Immature natural killer cell (primary cell): ENCODE results near the gene TMEM213. TPM values are rescaled to one million over a fixed set of nuclear protein-coding genes. Genes with fewer than 3 reads are reported as not detected.

Experiments used
- DNase-seq, 3 donors: peaks; one replicate each; pipeline ENCODE4 v3.0.0; 2022; ENCODE audit warnings: mixed read lengths in 1 of 3
- H3K27ac Mint-ChIP-seq, 6 donors: one replicate each; pipeline ENCODE4 v1.8.0; 2020; ENCODE audit warnings: mixed read lengths in 6 of 6, mild to moderate bottlenecking in 5 of 6, inconsistent platforms in 4 of 6, moderate library complexity in 3 of 6
- H3K27me3 Mint-ChIP-seq, 3 donors: one replicate each; pipeline ENCODE4 v1.8.0; 2020 to 2021; ENCODE audit warnings: low read depth in 3 of 3, mild to moderate bottlenecking in 3 of 3, mixed read lengths in 3 of 3, moderate library complexity in 3 of 3, inconsistent platforms in 1 of 3
- H3K36me3 Mint-ChIP-seq, 3 donors: one replicate each; pipeline ENCODE4 v1.8.0; 2020; ENCODE audit warnings: mixed read lengths in 3 of 3, inconsistent platforms in 2 of 3, mild to moderate bottlenecking in 2 of 3
- H3K4me1 Mint-ChIP-seq, 2 donors: one replicate each; pipeline ENCODE4 v1.8.0; 2020; ENCODE audit warnings: inconsistent platforms in 2 of 2, mild to moderate bottlenecking in 2 of 2, mixed read lengths in 2 of 2, moderate library complexity in 1 of 2
- H3K4me3 Mint-ChIP-seq, 5 donors: one replicate each; pipeline ENCODE4 v1.8.0; 2020; ENCODE audit warnings: mild to moderate bottlenecking in 5 of 5, mixed read lengths in 5 of 5, inconsistent platforms in 3 of 5, moderate library complexity in 3 of 5
- H3K9me3 Mint-ChIP-seq, 6 donors: one replicate each; pipeline ENCODE4 v1.8.0; 2020; ENCODE audit warnings: mild to moderate bottlenecking in 6 of 6, mixed read lengths in 6 of 6, inconsistent platforms in 4 of 6, moderate library complexity in 3 of 6
- polyA plus RNA-seq, 3 donors: library from polyadenylated mRNA; unstranded; fragments of 300-500 nt; fragmentation: Illumina TruSeq; gene quantifications; one replicate each; pipeline ENCODE4 v1.2.3, GENCODE V29; 2021

The TMEM213 gene
- polyA plus RNA-seq, 3 donors from 2014 or later, result 0.16 to 0.74 TPM; not detected in 1

DNA sequence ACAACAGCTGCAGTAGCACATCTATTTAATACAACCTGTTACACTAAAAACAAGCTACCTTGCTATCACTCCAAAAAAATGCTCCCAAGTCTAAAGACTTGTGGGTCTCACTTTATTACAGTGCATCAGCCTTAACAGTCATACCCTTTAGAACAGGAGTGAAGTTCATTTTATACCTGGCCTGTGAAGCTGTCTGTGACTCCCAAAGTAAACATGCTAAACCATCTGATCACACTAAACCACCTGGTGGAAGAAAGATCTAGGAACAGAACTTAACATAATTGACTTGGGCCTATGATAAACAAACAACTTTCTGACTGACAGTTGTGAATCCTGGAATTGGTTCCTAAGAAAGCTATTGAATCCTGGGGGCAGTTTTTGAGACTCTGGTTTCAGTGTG, 81.1 kb downstream of the TMEM213 start:
- H3K9me3 Mint-ChIP-seq, result no peaks in the 10 kb centered on the region
- peaks cover 12 to 15% of the 10 kb centered on the region in 2 donors for H3K4me1 Mint-ChIP-seq
- peaks cover 0 to 6% (median 0%) of the 10 kb centered on the region in 3 donors for H3K36me3 Mint-ChIP-seq
- H3K27me3 Mint-ChIP-seq, result peaks cover 0 to 8% (median 6%) of the 10 kb centered on the region in 3 donors
- H3K4me3 Mint-ChIP-seq, result no peak overlapping the region
- H3K27ac Mint-ChIP-seq, result peak overlapping the region in 3 of 6 donors; percentile 25 to 53 (median 30)
- no peak for DNase-seq

GRCh38 chr7:138879356-138879755, 81.6 kb downstream of the TMEM213 start:
- H3K4me1 Mint-ChIP-seq, result peaks cover 12 to 15% of the 10 kb centered on the region in 2 donors
- H3K4me3 Mint-ChIP-seq, result no peak overlapping the region
- no peaks in the 10 kb centered on the region for H3K9me3 Mint-ChIP-seq
- no peak for DNase-seq
- peaks cover 0 to 6% (median 0%) of the 10 kb centered on the region in 3 donors for H3K36me3 Mint-ChIP-seq
- H3K27ac Mint-ChIP-seq, result peak overlapping the region in 2 of 6 donors; percentile 3 to 25
- H3K27me3 Mint-ChIP-seq, result peaks cover 0 to 8% (median 6%) of the 10 kb centered on the region in 3 donors

GRCh38 chr7:138880881-138881578, 83.2 kb downstream of the TMEM213 start:
- Mint-ChIP-seq H3K9me3 (no peaks in the 10 kb centered on the region), H3K4me3 (no peak overlapping the region), H3K27ac (peak overlapping the region in 1 of 6 donors; percentile 17), H3K27me3 (peaks cover 0 to 4% (median 3%) of the 10 kb centered on the region in 3 donors), H3K36me3 (peaks cover 0 to 6% (median 0%) of the 10 kb centered on the region in 3 donors), H3K4me1 (peaks cover 6 to 8% of the 10 kb centered on the region in 2 donors)
- no peak for DNase-seq

GRCh38 chr7:138881579-138882188, 83.9 kb downstream of the TMEM213 start:
- H3K27me3 Mint-ChIP-seq, result peaks cover 0 to 5% (median 4%) of the 10 kb centered on the region in 3 donors
- no peak for DNase-seq
- peaks cover 0 to 6% (median 0%) of the 10 kb centered on the region in 3 donors for H3K36me3 Mint-ChIP-seq
- H3K4me1 Mint-ChIP-seq, result peaks cover 5 to 6% of the 10 kb centered on the region in 2 donors
- H3K27ac Mint-ChIP-seq, result peak overlapping the region in 1 of 6 donors; percentile 17
- H3K9me3 Mint-ChIP-seq, result no peaks in the 10 kb centered on the region
- H3K4me3 Mint-ChIP-seq, result no peak overlapping the region

DNA sequence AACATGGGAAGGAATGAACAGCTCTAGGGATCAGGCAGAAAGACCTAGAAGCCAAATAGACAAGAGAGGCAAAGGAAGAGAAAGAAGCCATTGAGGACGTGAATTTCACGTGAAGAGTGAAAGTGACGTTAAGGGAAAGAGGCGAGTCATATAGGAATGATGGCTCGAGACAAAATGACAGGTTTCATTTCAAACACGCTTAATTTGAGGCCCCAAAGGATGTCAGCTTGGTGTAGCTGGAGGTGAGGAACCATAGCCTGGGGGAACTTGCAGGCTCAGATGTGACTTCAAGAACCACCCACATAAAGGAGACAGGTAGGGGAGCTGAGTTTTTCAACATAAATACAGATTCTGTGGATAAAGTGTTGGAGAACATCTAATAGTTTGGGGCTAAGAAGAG, 84.5 kb downstream of the TMEM213 start:
- H3K4me3 Mint-ChIP-seq, result no peak overlapping the region
- H3K36me3 Mint-ChIP-seq, result peaks cover 0 to 6% (median 0%) of the 10 kb centered on the region in 3 donors
- H3K4me1 Mint-ChIP-seq, result peaks cover 6 to 7% of the 10 kb centered on the region in 2 donors
- H3K27ac Mint-ChIP-seq, result peak overlapping the region in 1 of 6 donors; percentile 12
- peaks cover 0 to 5% (median 2%) of the 10 kb centered on the region in 3 donors for H3K27me3 Mint-ChIP-seq
- H3K9me3 Mint-ChIP-seq, result no peaks in the 10 kb centered on the region
- no peak for DNase-seq

DNA sequence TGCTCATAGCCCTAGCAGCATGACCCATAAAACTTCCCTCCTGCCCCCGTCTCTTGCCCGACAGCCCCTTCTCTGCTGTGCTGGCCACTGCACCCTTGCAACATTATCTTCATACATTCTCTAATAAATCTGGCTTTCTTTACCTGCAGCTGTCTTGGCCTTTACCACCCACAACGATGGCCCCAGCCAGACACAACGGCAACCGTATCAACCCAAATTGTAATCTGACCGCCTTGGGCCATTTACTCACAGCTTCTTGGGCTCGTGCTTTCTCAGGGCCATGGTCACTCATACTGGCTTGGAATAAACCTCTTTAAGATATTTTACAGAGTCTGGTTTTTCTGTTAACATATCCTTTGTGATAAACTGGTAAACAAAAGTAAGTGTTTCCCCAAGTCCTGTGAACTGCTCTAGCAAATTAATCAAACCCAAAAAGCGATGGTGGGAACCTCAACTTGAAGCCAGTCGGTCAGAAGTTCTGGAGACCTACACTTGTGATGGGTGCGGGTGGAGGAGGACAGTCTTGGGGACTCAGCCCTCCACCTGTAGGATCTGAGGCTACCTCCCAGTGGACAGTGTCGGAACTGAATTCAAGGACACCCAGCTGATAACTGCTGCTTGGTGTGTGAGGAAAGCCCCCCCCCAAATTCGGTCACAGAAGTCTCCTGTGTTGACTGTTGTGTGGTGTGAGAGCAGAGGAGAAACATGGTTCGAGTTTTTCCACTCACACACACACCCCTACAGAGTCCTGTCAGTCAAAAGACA, 87.8 kb downstream of the TMEM213 start:
- H3K27ac Mint-ChIP-seq, result peak overlapping the region in 1 of 6 donors; percentile 53
- H3K4me3 Mint-ChIP-seq, result no peak overlapping the region
- H3K4me1 Mint-ChIP-seq, result peaks cover 6 to 7% of the 10 kb centered on the region in 2 donors
- peaks cover 0 to 6% (median 0%) of the 10 kb centered on the region in 3 donors for H3K36me3 Mint-ChIP-seq
- no peaks in the 10 kb centered on the region for H3K9me3 Mint-ChIP-seq
- H3K27me3 Mint-ChIP-seq, result peaks cover 0 to 5% (median 2%) of the 10 kb centered on the region in 3 donors
- DNase-seq, result no peak

- Mint-ChIP-seq H3K27me3 (peaks cover 2 to 5% (median 4%) of the 10 kb centered on the region in 3 donors), H3K4me3 (peak overlapping the region; percentile 39 to 76 (median 61)), H3K4me1 (peaks cover 6 to 7% of the 10 kb centered on the region in 2 donors), H3K27ac (peak overlapping the region; percentile 55 to 92 (median 85)), H3K9me3 (no peaks in the 10 kb centered on the region), H3K36me3 (peaks cover 0 to 6% (median 0%) of the 10 kb centered on the region in 3 donors)
- peak; percentile 60 to 69 (median 64) for DNase-seq
These were observed 88.7 kb downstream of the TMEM213 start for GRCh38 chr7:138886501-138886917.

- no peak for DNase-seq
- no peaks in the 10 kb centered on the region for H3K9me3 Mint-ChIP-seq
- H3K4me3 Mint-ChIP-seq, result no peak overlapping the region
- H3K36me3 Mint-ChIP-seq, result peaks cover 0 to 3% (median 0%) of the 10 kb centered on the region in 3 donors
- H3K27ac Mint-ChIP-seq, result peak overlapping the region in 2 of 6 donors; percentile 1 to 41
- H3K27me3 Mint-ChIP-seq, result peaks cover 4% of the 10 kb centered on the region in 3 donors
- H3K4me1 Mint-ChIP-seq, result peaks cover 6 to 7% of the 10 kb centered on the region in 2 donors
These were observed 89.4 kb downstream of the TMEM213 start for GRCh38 chr7:138887085-138887710.

Other genes with a start within 250 kb of the TMEM213 start
- under 1 TPM in 2 of 3 donors, not detected in 1; 0.64 to 0.74 TPM for gene SVOPL, start 96.6 kb upstream of the TMEM213 start, polyA plus RNA-seq
- gene ATP6V0A4, start 202 bp downstream of the TMEM213 start, polyA plus RNA-seq, result not detected
- under 1 TPM in 1 of 3 donors, not detected in 2; 0.04 TPM for gene KIAA1549, start 183.4 kb downstream of the TMEM213 start, polyA plus RNA-seq
- gene ZC3HAV1L, start 238.0 kb downstream of the TMEM213 start, polyA plus RNA-seq, result under 1 TPM in 2 of 3 donors, not detected in 1; 0.21 to 0.40 TPM